HG02870 (cell line): ENCODE data around the gene RAB9B.
"Not testable (repeated sequence)": the region's sequence is repeated elsewhere in the genome, so short reads cannot be mapped to it uniquely, and the experiment has no call there.

Experiments
- ATAC-seq: cut with Tn5 transposase; IDR thresholded peaks from one replicate; pipeline ENCODE4 v1.9.1; 2021; ENCODE audit warnings: mild to moderate bottlenecking, moderate library complexity; ENCODE audit not compliant: unreplicated experiment

RAB9B gene

GRCh38 chrX:103831803-103832544 is at the start of gene RAB9B:
Gene RAB9B, minus strand, starts transcription at chrX:103832257. Its CDS starts 6,473 bp downstream, at chrX:103825784.
- ATAC-seq = peak; percentile 83

DNA sequence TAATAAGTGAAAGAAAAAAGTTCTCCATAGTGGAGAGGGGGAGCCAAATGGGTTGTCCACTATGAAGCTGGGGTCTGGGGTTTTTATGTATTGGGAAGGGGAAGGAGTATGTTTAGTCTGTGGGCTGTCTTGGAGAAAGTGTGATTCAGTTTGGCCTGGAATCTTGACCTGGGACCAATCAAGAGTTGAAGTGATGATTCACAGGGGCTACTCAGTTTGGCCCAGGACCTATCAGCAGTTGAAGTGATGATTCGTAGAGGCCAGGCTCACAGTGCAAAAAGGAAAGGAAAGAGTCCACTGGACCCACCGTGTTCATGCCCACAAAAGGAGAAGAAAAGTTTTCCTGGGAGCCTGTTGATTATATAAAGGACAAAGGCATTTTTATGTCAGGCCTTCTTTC is 47.3 kb upstream of the RAB9B start:
- ATAC-seq = no peak

GRCh38 chrX:103878466-103879122 is 46.5 kb upstream of the RAB9B start:
- no peak for ATAC-seq

DNA sequence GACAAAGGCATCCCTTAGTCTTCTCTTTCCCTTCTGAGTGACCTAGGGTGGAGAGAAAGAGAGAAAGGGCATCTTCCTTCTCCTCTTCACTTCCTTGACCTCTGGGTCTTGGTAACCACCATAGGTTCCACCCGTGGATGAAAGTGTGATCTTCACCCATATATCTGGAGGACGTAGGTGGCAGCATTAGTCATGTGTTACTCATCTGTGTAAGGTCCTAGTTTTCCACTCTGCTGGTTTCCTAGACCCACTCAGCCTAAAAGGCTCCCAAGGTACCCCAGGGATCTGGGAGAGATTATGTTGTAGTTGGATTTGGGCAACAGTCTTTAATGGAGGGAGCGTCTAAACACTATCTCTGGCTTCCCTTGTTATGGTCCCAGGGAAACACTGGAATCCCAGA is 45.5 kb upstream of the RAB9B start:
- no peak for ATAC-seq

DNA sequence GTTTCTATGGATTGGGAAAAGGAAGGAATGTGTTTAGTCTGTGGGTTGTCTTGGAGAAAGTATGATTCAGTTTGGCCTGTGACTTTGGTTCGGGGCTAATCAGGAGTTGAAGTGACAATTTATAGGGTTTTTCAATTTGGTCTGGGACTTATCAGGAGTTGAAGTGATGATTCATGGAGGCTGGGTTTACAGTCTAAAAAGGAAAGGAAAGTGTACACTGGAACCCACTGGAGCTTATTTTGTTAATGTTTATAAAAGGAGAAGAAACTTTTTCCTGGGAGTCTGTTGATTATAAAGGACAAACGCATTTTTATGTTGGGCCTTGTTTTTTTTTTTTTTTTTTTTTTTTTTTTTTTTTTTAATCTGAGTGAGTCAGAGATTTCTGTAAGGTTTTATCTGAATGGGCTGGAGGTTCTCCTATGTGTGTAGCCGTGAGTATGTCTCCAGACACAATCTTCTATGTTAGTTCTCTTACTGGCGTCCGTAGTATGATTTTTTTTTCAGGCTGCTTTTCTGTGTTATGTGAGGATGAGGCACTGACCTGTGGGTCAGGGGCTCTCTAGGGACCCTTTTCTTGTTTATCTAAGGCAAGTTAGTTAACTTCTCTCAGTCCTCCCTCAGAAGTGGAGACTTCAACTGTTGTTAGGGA is 33.0 kb upstream of the RAB9B start:
- ATAC-seq = no peak

DNA sequence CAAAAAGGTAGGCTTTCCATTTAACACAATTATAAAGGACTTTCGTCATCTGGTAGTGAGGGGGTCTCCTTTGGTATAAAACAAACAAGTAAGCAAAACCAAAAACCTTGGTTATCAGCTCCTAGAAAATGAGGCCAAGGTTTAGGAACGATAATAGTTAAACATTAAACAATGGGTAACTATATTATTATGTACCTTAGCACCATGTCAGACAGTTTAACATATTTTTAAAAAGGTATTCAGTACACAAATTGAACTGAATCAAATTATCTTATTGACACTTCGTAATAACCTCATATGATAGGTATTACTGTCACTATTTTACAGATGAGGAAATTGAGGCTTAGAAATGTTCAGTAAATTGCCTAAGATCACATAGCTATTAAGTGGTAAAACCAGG is 32.1 kb upstream of the RAB9B start:
- no peak for ATAC-seq

DNA sequence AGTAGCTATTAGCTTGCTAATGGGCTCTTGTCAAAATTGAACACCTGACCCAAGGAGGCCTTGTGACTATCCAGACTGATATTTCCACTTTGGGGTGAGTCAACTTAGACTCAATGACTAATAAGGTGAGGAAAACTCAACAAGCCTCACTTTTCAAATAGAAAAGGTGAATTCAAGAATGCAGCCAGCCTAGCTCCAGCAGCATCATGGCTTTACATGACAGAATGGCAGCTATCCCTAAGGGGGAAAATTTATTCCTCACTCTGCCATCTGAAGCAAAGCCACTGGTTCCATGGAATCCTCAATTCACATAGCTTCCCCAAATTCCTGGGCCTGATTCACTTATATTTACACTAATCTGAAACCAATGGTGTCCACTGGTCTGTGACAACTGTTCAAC is 29.1 kb upstream of the RAB9B start:
- no peak for ATAC-seq

- no peak for ATAC-seq
Observed at GRCh38 chrX:103849558-103849957, 17.5 kb upstream of the RAB9B start.

DNA sequence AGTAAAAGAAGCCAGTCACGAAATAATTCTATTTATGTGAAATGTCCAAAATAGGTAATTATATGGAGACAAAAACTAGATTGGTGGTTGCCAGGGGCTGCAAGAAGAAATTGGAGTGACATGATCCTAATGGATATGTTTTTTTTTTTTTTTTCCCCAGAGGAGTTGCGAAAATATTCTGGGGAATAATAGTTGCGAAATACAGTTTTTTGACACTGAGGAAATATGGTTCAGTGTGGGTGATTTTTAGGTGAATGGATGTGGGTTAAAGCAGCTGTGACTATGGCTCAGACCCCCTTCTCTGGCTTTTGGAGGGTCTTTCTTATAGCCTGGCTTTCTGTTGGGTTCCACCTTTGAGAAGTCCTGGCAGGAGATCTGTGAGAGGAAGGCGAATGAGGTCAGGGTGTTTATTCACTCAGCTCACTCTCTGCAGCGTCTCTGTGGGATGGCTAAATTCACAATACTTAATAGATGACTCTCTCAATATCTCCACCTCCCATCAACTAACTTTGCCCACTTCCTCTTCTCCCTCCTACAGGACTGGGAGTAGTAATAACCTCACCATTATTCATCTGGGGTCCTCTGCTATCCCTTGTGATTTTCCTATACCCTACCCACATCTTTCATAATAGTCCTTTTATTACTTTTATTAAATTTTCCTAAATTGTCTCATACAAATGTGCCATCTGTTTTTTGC is 15.3 kb upstream of the RAB9B start:
- ATAC-seq = no peak

DNA sequence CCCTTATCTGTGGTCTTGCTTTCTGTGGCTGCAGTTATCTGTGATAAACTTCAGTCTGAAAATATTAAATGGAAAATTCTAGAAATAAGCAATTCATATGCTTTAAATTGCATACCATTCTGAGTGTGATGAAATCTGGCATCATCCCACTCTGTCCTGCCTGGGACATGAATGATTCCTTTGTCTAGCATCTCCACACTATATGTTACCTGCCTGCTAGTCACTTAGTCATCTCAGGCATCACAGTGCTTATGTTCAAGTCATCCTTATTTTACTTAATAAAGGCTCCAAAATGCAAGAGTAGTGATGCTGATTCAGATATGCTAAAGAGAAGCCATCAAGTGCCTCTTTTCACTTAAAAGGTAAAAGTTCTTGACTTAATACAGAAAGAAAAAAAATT is 14.3 kb upstream of the RAB9B start:
- ATAC-seq = no peak

- peak; percentile 75 for ATAC-seq
Observed at GRCh38 chrX:103845165-103845653, 13.2 kb upstream of the RAB9B start.

- no peak for ATAC-seq
Observed at GRCh38 chrX:103839404-103839803, 7.3 kb upstream of the RAB9B start.

GRCh38 chrX:103831342-103831802 is 685 bp downstream of the RAB9B start:
- ATAC-seq = peak; percentile 14

DNA sequence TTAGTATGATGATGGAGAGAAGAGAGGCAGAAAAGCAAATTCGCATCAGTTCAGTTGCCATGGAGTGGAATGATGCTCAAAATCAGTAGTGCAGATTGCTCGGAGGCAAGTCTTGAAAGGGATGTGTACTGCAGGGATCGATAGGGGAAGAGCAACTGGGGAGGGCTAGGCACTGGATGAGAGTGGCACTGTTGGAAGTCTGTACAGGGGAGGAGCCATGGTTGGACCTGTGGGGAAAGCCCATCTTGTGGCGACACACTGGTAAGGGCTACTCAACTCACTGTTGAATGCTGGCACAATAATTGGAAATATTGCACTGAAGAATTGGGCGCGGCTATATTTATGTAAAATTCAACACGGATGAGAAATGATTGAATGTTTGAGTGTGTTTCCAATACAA is 1.2 kb downstream of the RAB9B start:
- ATAC-seq = no peak

- ATAC-seq = no peak
Observed at GRCh38 chrX:103828529-103828928, 3.5 kb downstream of the RAB9B start.

DNA sequence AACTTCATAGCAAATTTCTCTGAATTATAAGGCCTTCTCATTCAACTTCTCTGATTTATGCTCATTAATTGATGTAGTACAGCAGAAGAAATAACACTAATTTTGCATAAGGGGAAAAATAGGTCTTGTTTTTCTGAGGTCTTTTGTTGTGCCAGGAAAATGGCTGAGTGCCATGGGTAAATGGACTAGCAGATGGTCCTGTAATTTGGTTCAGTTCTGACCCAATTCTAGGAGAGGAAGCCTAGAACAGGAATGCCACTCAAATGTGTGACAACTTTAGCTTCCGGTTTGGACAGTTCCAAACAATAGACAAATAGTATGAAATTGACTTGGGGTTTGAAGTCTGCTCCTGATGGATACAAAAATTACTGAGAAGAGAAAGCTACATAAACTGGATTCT is 6.2 kb downstream of the RAB9B start:
- ATAC-seq = no peak

GRCh38 chrX:103823591-103823990 is 8.5 kb downstream of the RAB9B start:
- ATAC-seq = no peak

- ATAC-seq = not testable (repeated sequence)
Observed at GRCh38 chrX:103820802-103821201, 11.3 kb downstream of the RAB9B start.

GRCh38 chrX:103818842-103819619 is 13.0 kb downstream of the RAB9B start:
- no peak for ATAC-seq

DNA sequence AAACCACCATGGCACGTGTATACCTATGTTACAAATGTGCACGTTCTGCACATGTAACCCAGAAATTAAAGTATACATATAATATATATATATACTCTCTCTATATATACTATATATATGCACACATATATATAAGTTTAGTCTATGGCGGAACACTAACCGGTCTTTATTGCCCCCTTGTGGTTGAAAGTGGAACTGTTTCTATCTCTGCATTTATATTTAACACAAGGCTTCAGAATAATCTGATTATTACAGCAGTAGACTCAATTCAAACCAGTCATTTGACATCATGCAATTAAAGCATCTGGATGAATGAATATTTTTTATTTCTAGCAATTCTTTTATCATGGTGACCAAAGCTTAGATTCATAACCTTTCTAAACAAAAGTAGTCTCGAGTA is 14.6 kb downstream of the RAB9B start:
- ATAC-seq = no peak
